AG08396 (cell line): Measurements from ENCODE around the gene PAOX.
"Not testable (repeated sequence)": the region's sequence is repeated elsewhere in the genome, so short reads cannot be mapped to it uniquely, and the experiment has no call there.

ENCODE experiments used
- DNase-seq: peaks from one replicate; pipeline ENCODE4 v3.0.0; 2012; ENCODE audit warnings: low spot score, mixed read lengths

The PAOX gene

GRCh38 chr10:133364645-133365431 is 14.2 kb upstream of the PAOX start:
- DNase-seq: no peak

DNA sequence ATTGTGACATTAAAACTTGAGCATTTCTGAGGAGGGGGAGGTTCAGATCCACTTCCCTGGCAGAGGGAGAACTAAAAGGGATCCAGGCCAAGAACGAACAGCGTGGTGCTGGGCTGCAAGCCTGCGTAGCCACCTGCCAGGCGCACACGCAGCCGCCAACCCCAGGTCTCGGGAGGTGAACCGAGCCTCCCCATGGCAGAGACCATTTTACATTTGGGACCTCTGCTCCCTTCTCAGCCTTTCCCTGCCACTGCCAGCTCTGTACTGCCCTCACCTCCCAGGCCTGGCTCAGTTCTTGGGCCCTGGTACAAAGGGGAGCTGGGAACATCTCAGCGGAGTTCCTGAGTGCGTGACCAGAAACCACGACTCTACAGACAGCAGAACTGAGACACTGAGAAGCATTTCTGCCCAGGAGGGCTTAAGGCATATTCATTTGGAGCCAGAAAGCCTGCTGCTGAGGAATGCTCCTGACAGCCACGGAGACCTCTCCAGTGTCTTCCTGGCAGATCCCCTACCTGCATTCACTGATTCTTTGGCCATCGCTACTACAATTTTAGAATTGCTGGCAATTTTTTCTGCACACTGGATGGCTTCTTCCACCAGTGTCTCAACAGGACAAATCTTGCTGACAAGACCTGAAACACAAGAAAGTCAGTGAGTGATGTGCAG is 13.5 kb upstream of the PAOX start:
- DNase-seq: no peak

- no peak for DNase-seq
Observed at GRCh38 chr10:133366130-133366478, 13.0 kb upstream of the PAOX start.

DNA sequence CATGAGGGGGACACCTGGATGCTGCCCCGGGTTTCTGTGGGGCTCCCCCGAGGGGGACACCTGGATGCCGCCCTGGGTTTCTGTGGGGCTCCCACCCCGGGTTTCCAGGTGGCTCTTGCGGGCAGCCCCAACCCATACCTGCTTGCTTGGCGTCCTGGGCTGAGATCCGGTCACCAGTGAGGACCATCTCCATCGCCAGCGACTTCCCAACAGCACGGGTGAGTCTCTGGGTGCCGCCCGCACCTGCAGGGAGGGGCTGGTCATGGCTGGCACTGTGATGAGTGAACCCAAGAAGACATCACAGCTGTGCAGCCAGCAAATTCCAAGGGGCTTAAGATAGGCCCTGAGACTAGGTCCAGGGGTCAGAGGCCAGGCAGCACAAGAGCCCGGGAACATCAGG is 12.3 kb upstream of the PAOX start:
- no peak for DNase-seq

DNA sequence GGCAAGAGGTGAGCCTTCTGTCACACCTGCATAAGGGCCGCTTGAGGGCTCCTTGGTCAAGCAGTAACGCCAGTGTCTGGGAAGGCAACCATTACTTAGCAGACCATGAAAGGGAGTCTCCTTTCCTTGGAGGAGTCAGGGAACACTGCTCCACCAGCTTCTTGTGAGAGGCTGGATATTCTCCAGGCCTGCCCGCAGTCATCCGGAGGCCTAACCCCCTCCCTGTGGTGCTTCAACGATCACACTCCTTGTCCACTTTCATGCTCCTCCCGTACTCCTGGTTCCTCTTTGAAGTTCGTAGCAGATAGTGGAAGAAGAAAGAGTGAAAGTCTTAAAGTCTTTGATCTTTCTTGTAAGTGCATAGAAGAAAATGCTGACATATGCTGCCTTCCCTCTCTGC is 11.6 kb upstream of the PAOX start:
- not testable (repeated sequence) for DNase-seq

DNA sequence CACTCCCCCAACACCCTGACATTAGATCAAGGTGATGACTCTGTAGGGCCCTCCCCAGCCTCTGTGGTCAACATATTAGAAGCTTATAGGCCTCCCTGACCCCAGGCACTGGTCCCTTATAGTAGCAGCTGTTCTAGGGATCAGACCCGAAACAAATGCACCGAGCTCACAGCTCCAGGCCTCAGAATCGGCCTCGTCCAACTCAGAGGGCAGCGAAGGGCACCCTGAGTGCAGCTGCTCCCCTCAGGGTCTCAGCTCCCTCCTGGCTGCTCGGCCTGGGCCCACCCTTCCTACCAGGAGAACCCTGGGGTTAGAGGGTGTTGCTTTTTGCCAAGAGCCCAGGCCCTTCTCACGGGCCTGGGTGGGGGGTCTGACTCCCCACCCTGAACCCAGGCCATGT is 10.9 kb upstream of the PAOX start:
- no peak for DNase-seq

GRCh38 chr10:133370030-133370786 is 8.9 kb upstream of the PAOX start:
- DNase-seq: no peak

DNA sequence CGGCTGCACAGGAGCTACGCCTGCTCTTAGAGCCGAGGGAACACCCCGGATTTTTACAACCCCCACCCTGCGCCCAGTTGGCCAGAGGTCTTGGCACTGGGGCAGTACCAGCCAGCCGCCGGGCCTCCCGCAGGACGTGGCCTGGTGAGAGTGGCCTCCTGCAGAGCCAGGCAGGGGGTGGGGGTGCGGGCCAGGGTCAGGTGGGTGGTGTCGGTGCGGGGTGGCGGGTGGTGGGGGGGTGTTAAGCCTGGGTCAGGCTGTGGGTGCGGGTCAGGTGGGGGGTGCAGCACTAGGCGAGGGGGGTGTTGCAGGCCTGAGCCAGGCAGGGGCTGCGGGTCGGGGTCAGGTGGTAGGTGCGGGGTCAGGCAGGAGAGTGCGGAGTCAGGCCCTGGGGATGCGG is 6.6 kb upstream of the PAOX start:
- DNase-seq: no peak

- peak; percentile 100 for DNase-seq
Observed at GRCh38 chr10:133373174-133374090, 5.6 kb upstream of the PAOX start, which contains the start of gene ECHS1. ECHS1 (minus strand) TSS chr10:133373354; CDS start chr10:133373333, 21 bp downstream.

DNA sequence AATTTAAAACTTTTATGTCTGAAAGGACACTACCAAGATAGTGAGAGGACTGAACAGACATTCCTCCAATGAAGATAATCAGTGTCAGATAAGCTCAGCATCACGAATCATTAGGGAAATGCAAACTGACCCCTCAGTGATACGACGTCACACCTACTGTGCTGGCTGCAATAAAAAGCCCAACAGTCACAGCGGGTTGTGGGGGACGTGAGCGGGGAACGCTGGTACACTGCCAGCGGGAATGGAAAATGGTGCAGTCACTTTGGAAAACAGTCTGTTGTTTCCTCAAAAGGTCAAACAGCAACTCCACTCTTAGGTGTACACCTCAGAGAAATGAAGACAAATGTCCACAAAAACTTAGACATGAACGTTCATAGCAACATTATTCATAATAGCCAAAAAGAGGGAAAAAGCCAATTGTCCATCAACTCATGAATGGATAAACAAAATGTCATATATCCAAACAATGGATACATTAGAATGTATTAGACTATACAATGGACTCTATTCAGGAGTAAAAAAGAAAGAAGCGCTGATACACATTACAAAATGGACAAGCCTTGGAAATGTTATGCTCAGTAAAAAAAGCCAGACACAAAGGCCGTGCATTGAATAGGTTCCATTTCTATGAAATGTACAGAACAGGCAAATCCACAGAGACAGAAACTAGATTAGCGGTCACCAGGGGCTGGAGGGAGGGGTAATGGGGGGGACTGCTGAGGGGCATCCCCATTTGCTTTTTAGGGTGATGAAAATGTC is 3.5 kb upstream of the PAOX start:
- no peak for DNase-seq

GRCh38 chr10:133376183-133376582 is 2.9 kb upstream of the PAOX start:
- DNase-seq: not testable (repeated sequence)

GRCh38 chr10:133377025-133377817 is 1.8 kb upstream of the PAOX start:
- DNase-seq: no peak

DNA sequence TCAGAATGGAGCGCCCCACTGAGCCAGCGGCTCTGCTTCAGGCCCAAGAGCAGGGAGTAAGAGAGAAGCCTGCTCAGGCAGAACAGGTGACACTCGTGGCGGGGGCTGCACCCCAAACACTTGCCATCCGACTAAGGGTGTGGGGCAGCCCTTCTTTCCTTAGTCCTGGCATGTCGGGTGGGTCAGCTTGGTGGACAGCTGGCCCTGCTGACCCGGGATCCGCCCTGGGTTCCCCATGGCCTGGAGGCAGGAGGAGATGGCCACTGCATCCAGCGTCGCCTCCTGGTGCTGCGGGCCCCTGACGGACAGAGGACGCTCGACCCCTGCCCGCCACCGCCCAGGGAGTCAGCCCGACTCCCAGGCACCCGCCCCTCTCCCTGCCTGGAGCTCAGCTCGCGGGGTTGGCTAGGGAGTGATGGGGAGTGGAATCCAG is 1.2 kb upstream of the PAOX start:
- DNase-seq: no peak

GRCh38 chr10:133378251-133379096 is 588 bp upstream of the PAOX start:
- DNase-seq: peak; percentile 69

DNA sequence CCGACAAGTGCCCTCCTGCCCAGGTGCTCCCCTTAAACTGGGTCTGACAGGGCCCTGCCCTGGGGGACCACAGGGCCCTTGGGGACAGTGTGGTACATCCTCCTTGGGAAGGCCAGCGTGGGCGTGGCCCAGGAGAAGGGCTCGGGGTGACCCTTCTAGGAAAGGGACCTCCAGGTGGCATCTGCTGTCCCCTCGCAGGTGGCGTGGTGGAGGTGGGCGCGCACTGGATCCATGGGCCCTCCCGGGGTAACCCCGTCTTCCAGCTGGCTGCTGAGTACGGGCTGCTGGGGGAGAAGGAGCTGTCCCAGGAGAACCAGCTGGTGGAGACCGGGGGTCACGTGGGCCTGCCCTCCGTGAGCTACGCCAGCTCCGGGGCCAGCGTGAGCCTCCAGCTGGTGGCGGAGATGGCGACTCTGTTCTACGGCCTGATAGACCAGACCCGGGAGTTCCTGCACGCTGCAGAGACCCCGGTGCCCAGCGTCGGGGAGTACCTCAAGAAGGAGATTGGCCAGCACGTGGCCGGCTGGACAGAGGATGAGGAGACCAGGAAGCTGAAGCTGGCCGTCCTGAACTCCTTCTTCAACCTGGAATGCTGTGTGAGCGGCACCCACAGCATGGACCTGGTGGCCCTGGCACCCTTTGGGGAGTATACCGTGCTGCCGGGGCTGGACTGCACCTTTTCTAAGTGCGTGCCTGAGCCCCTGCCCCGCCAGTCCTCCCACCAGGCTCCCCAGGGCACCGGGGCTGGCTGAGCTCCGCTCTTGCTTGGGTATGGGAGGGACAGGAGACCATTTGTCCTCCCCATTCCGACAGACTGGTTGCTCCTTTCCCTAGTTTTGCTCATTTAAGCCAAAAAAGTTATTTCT is 972 bp downstream of the PAOX start:
- no peak for DNase-seq

- DNase-seq: no peak
Observed at GRCh38 chr10:133381036-133381435, 2.0 kb downstream of the PAOX start.

DNA sequence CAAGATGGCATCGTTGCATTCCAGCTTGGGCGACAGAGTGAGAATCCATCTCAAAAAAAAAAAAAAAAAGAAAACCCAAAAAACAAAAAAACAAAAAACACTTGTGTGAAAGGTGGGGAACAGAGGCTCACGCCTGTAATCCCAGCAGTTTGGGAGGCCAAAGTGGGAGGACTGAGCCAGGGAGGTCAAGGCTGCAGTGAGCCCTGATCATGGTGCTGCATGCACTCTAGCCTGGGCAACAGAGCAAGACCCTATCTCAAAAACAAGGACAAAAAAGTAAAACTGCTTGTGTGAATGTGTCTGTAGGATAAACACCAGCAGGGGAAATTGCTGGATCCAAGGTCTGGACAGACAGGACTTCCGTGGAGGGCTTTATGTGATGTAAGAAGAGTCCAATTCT is 4.5 kb downstream of the PAOX start:
- no peak for DNase-seq

DNA sequence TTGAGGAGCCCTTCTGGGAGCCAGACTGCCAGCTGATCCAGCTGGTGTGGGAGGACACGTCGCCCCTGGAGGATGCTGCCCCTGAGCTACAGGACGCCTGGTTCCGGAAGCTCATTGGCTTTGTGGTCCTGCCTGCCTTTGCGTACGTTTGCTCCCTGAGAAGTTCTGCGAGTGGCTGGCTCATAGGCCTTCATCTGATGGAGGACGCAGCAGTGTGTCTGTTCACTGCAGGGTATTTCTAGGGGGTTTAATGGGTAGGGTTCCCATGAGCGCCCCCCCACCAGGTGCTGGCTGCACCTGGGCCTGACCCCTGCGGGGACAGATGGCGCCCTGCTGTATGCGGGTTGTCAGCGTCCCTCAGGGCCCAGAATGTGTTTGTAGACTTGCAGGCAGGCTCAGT is 5.0 kb downstream of the PAOX start:
- no peak for DNase-seq
